ENCODE results near the gene PRKRA. TPM values are rescaled to one million over a fixed set of nuclear protein-coding genes. Genes with fewer than 3 reads are reported as not detected.

The PRKRA gene
- total RNA-seq, 1 experiment from 2014 or later = 49.8 TPM

- TF ChIP-seq REST (IDR thresholded peaks at IDR 0.05; ENCODE audit: low read depth) = no peak
Measured at GRCh38 chr2:178491612-178492011, 40.6 kb upstream of the PRKRA start (continued).

GRCh38 chr2:178485356-178485755, 34.4 kb upstream of the PRKRA start:
- Histone ChIP-seq H3K27me3 (ENCODE audit: insufficient read depth, low read length) (no peaks in the 10 kb centered on the region), H3K27ac (ENCODE audit: low read depth, low read length) (no peak overlapping the region), H2AFZ (ENCODE audit: low read depth, low read length, poor library complexity, severe bottlenecking) (no peak overlapping the region), H4K20me1 (ENCODE audit: insufficient read depth) (no peaks in the 10 kb centered on the region; the same call in 1 of the 2 replicates), H3K4me3 (replicated peaks in 1 of 2; ENCODE audit: low read depth in 1 of 2, low read length in 2 of 2) (no peak overlapping the region), H3K36me3 (ENCODE audit: control insufficient read depth in 1 of 2, insufficient read depth in 2 of 2, low read length in 2 of 2) (peaks cover 0 to 4% of the 10 kb centered on the region in 2 experiments; a peak in 1 of 4 replicates), H3K79me2 (ENCODE audit: insufficient read depth, low read length) (peaks cover 49% of the 10 kb centered on the region), H3K9me2 (ENCODE audit: insufficient read depth) (no peaks in the 10 kb centered on the region), H3K9ac (ENCODE audit: low read length) (no peak overlapping the region), H3K4me1 (ENCODE audit: control insufficient read depth in 1 of 2, insufficient read depth in 2 of 2, low read length in 2 of 2) (peaks cover 5 to 9% of the 10 kb centered on the region in 2 experiments; a peak in 3 of 4 replicates), H3K9me3 (ENCODE audit: control insufficient read depth in 1 of 2, insufficient read depth in 1 of 2, low read depth in 1 of 2, low read length in 2 of 2) (no peaks in the 10 kb centered on the region), H3K4me2 (ENCODE audit: low read length) (no peak overlapping the region)
- intact Hi-C loops (cut with micrococcal nuclease) = no loop called here
- TF ChIP-seq ELF1 (IDR thresholded peaks at IDR 0.05; ENCODE audit: borderline replicate concordance, low read depth) (no peak), MAX (IDR thresholded peaks at IDR 0.05) (no peak), JUND (IDR thresholded peaks at IDR 0.05) (no peak), SRF (IDR thresholded peaks at IDR 0.05; ENCODE audit: low read depth) (no peak), CEBPB (IDR thresholded peaks at IDR 0.05; ENCODE audit: low read depth) (no peak), EGR1 (IDR thresholded peaks at IDR 0.05; ENCODE audit: low read depth) (no peak), ZBTB33 (IDR thresholded peaks at IDR 0.05; ENCODE audit: extremely low read depth, insufficient replicate concordance, low read length) (no peak), REST (IDR thresholded peaks at IDR 0.05; ENCODE audit: low read depth) (no peak), SP1 (IDR thresholded peaks at IDR 0.05; ENCODE audit: low read depth) (no peak), RAD21 (IDR thresholded peaks at IDR 0.05; ENCODE audit: low read depth) (no peak), ZFX (IDR thresholded peaks at IDR 0.05) (no peak)
- ChIA-PET POLR2A (no interaction called here), CTCF (no interaction called here), RAD21 (ENCODE audit: low non-redundant PET in 1 of 2, low total read pairs in 2 of 2, uncharacterized antibody in 2 of 2, unreplicated experiment in 2 of 2) (no interaction called here)
- DNase-seq (ENCODE audit: low read depth, low spot score) (no peak), ATAC-seq (no peak)
- no TSS peak for BruUV-seq (replicated peaks)
